HG03460 (cell line): ENCODE data around the gene SEC14L1.
"Not testable (repeated sequence)": the region's sequence is repeated elsewhere in the genome, so short reads cannot be mapped to it uniquely, and the experiment has no call there.

ENCODE experiments used
- ATAC-seq: cut with Tn5 transposase; IDR thresholded peaks from one replicate; pipeline ENCODE4 v1.9.1; 2021; ENCODE audit not compliant: unreplicated experiment

Gene SEC14L1

DNA sequence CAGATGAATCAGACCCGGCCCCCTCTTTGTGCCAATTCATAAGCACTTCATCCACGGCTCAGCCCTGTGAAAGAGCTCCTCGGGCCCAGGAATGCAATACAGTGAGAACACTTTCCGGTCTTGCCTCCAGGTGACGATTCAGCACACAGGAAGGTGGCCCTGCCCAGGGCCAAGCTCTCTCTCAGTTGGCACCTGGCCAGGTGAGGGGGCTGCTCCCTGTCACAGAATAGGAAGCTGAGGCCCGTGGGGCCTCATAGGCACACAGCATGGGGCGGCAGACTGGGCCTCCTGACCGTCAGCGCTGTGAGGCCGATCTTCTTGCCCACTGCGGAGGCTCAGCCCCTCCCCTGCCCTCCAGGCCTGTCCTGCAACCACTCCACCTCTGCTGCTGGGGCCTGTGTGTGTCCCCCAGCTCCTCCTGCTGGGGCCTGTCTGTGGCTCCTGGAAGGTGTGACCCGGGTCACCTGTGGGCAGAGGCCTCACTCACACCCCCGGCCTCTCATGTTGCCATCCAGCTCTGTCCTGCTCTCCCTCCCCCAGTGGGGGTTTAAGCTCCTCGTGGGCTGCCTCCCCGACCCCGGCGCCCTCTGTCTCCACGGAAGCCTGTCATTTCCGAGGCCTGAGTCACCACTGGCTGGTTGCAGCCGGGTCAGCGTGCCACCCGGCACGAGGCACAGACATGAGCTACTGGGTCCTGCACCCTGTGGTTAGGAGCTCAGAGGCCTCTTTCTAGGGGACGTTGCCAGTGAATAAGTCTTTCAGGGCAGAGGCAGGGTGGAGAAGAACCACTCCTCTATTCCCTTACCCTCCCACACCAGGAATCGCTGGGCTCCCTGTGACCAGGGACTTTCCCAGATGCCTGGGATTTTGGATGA is 114.4 kb downstream of the SEC14L1 start:
- no peak for ATAC-seq

DNA sequence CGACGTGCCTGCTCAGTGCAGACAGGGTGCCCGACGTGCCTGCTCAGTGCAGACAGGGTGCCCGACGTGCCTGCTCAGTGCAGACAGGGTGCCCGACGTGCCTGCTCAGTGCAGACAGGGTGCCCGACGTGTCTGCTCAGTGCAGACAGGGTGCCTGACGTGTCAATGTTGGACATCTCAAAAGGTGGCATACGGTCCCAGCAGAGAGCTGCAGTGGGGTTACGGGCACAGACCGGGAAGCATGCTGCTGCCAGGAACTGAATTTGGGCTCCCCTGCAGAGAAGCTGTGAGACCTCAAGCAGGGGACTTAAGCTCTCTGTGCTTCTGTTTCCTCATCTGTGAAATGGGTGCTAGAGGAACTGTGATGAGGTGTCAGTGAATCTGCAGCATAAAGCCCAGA is 115.2 kb downstream of the SEC14L1 start:
- ATAC-seq = not testable (repeated sequence)

DNA sequence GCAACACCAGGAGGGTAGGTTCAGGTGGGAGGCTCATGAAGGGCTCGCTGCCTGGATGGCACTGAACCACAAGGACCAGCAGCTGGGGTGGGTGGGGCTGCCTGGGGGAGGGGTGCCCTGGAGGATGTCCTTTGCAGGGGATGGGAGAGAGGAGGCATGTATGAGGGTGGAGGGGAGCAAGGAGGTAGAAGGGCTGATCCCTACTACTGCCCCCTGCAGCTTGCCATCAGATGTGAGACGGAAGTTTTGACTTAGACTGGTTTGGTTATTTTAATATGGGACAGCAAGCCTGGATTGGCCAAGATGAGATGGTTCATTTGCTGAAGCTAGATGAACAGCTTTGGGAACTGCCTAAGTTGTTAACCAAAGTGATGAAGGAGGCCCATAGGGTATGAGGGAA is 115.9 kb downstream of the SEC14L1 start:
- no peak for ATAC-seq

DNA sequence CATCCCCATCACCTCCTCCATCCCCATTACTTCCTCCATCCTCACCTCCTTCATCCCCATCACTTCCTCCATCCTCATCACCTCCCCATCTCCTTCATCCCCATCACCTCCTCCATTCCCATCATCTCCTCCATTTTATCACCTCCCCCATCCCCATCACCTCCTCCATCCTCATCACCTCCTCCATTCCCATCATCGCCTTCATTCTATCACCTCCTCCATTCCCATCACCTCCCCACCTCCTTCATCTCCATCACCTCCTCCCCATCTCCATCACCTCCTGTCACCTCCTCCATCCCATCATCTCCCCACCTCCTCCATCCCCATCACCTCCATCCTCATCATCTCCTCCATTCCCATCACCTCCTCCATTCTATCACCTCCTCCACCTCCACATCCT is 116.4 kb downstream of the SEC14L1 start:
- no peak for ATAC-seq

DNA sequence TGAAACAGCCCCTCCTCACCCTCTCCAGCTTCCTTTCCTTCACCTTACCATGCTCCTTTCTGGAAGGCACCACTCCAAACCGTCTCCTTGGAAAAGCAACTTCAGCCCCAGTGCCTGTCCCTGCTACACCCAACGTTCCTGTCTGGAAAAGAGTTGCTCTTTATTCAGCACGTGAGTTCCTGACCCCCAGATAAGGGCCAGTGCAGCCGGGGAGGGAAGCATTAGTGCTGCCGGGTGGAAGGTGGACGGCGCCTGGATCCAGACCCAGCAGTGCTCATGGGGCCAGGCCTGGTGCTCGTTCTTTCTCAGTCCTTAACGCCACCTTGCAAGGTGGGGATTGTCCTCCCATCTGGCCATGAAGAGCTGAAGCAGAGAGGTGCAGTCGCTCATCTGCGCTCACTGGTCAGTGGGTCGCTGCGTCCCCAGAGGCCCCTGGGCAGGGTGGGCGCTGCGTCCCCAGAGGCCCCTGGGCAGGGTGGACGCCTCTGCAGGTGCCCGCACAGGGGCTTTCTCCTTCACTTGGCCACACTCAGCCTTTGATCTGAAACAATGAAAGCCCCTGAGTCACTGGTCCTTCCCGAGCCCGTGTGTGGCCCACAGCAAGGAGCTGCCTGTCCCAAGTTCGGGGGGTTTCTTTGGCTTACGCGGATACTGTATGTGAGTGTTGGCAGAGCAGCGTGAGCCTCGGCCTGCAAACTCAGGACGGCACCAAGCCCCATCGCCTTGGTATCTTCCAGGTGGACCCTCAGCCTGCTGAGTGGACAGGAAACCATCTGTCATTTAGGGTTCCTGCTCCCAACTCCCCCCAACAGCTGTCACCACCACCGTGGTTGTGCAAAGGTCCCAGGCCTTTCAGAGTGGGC is 117.1 kb downstream of the SEC14L1 start:
- no peak for ATAC-seq

DNA sequence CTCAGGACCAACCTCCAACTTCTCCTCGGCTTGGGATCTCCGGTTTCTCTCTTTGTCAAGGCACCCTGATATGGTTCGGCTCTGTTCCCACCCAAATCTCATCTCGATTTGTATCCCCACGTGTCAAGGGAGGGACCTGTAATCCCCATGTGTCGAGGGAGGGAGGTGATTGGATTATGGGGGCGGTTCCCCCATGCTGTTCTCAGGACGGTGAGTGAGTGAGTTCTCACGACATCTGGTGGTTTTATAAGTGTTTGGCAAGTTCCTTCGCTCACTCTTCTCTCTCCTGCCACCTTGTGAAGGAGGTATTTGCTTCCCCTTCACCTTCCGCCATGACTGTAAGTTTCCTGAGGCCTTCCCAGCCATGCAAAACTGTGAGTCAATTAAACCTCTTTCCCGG is 117.9 kb downstream of the SEC14L1 start:
- no peak for ATAC-seq

DNA sequence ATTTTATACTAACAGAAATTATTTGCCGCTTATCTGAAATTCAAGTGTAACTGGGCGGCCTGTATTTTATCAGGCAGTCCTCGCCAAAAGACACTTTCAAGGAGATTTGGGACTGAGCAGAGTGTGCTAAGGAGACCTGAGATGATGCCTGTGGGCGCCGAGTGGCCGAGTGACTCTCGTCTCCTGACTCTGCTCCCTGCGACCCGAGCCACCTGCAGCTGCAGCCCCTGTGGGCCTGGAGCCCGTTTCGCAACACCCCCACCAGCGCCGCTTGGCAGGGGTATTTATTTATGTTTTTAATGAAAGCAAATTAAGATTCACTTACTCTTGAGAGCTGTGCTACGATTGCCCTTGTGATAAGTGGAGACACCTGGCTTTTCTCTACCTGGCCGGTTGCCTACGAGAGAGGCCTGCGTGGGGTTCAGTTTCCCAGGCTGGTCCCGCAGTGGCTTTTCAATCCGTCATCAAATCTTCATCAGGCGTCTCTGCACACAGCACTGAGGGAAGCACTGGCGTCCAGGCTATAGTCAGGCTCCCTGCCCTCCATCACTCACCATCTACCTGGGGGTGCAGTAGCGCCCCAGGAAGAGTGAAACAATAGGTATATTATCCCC is 124.0 kb downstream of the SEC14L1 start:
- no peak for ATAC-seq

DNA sequence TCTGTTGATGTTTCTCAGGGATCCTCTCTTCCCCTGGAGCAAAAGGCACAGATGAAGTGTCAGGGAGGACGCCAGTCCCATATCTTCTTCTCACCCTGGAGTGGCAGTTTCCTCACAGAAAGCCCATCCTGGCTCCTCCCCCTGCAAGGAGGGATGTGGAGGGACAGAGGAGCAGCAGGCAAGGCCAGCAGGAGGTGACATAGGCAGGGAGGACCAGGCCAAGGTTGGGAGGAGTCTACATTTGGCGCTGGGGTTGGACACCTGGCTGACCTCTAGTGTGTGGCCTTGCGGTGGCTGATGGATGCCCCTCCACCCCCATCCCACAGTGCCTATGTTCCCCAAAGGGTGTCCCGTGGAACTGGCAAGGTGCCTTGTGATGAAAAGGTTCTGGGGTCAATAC is 125.4 kb downstream of the SEC14L1 start:
- ATAC-seq = no peak
